Natural killer cell treated with Interleukin-12 subunit alpha and Interleukin-12 subunit beta and Interleukin-15 and Interleukin-18, amount 100 ng/mL, for 72 hours (primary cell): ENCODE results near the gene CDC5L. TPM values are rescaled to one million over a fixed set of nuclear protein-coding genes. Genes with fewer than 3 reads are reported as not detected.

Source experiments
- ATAC-seq, 2 donors: fragments of 150-1000 bp; cut with Tn5 transposase in 1 of 2; sonication (Bioruptor Pico), chemical (Tn5 transposase) in 1 of 2; 2 replicates each; pipeline ENCODE4 v1.10.0; 2021
- DNase-seq: peaks from one replicate; pipeline ENCODE4 v3.0.0; 2022; ENCODE audit warnings: low spot score
- H3K27ac Mint-ChIP-seq, 2 donors: 1 replicate in 1 of 2; 2 replicates in 1 of 2; pipeline ENCODE4 v1.8.0; 2022; ENCODE audit warnings: mixed read lengths in 2 of 2, mild to moderate bottlenecking in 1 of 2, moderate library complexity in 1 of 2
- H3K27me3 Mint-ChIP-seq, 2 donors: 1 replicate in 1 of 2; 2 replicates in 1 of 2; pipeline ENCODE4 v1.8.0; 2022; ENCODE audit warnings: mixed read lengths in 2 of 2
- H3K36me3 Mint-ChIP-seq: one replicate; pipeline ENCODE4 v1.8.0; 2022; ENCODE audit warnings: mixed read lengths
- H3K4me1 Mint-ChIP-seq, 2 donors: 1 replicate in 1 of 2; 2 replicates in 1 of 2; pipeline ENCODE4 v1.8.0; 2022; ENCODE audit warnings: low read depth in 2 of 2, mixed read lengths in 2 of 2, mild to moderate bottlenecking in 1 of 2
- H3K4me3 Mint-ChIP-seq: one replicate; pipeline ENCODE4 v1.8.0; 2022; ENCODE audit warnings: mixed read lengths
- H3K9me3 Mint-ChIP-seq: 2 replicates; pipeline ENCODE4 v1.8.0; 2022; ENCODE audit warnings: mixed read lengths
- total RNA-seq, 2 donors: library from RNA; stranded (reverse); gene quantifications; one replicate each; pipeline ENCODE4 v1.2.3, GENCODE V29; 2022

The CDC5L gene
- total RNA-seq, 2 donors from 2014 or later = 21.6 to 22.6 TPM

DNA sequence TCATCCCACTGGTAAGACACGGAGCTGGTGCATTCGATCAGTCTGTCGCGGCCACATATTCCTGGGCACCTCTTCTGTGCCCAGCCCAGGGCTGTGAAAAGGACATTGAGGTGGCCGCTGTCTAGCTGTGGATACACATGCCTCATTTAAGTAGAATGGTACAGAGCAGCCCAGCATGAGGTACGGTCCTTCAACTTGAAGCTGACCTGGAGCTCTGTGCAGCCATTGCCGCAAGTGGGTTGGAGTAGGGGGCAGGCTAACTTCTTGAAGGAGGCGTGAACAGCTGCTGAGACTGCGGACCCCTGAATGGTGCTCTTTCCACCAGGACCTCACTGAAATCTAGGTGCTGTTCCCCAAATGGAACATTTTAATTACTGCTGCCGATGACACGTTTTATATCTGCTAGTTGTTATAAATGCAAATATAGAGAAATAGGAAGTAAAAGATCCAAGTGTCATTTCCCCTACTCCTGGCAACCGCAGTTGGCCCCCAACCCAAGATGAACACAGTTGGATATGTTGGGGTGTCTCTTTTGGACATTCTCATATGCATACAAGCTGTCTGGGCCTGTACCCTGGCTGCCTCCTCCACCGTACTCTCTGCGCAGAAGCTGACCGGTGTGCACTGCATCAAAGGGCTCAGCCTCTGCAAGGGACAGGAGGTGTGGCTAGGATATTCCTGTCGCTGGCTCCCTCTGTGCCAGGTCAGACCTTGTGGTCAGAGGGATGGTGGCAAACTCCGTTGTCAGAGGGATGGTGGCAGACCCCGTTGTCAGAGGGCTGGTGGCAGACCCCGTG is 86.1 kb downstream of the CDC5L start:
- no peak overlapping the region for H3K27ac Mint-ChIP-seq
- no peak overlapping the region for H3K4me3 Mint-ChIP-seq
- no peak for DNase-seq

DNA sequence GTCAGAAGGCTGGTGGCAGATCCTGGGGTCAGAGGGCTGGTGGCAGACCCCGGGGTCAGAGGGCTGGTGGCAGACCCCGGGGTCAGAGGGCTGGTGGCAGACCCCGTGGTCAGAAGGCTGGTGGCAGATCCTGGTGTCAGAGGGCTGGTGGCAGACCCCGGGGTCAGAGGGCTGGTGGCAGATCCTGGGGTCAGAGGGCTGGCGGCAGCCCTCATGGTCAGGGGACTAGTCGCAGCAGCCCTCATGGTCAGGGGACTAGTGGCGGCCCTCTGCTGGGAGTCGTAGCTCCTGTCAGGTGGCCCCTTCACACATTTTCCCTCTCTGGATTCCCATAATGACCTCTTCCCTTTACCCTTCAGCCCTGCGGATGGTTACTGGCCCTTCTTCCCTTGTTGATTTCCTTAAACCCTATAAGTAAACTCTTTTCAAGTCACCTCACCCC is 86.7 kb downstream of the CDC5L start:
- Mint-ChIP-seq H3K4me3 (no peak overlapping the region), H3K36me3 (no peaks in the 10 kb centered on the region), H3K9me3 (no peaks in the 10 kb centered on the region), H3K27ac (no peak overlapping the region), H3K4me1 (no peaks in the 10 kb centered on the region), H3K27me3 (peaks cover 0 to 13% of the 10 kb centered on the region in 2 donors)
- DNase-seq (no peak), ATAC-seq (no peak)

More for the DNA sequence above, 86.1 kb downstream of the CDC5L start:
- Mint-ChIP-seq H3K4me1 (no peaks in the 10 kb centered on the region), H3K36me3 (no peaks in the 10 kb centered on the region), H3K9me3 (no peaks in the 10 kb centered on the region), H3K27me3 (peaks cover 0 to 12% of the 10 kb centered on the region in 2 donors)
- no peak for ATAC-seq

DNA sequence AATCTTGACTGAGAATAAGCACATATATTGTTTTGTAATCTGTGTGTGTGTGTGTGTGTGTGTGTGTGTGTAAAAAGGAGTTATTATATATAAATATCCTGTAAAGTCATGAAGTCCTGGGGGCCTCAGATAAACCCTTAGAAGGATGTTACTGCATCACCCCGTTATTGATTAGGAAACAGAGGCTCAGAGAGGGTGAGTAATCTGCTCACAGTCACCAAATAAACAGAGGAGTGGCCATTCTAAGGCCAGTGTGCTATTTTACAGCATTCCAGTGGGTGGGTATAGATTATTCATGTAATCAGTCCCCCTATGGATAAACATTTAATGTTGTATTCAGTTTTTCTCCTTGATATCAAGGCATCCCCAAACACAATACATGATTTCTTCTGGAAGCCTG is 87.1 kb downstream of the CDC5L start:
- Mint-ChIP-seq H3K4me1 (no peaks in the 10 kb centered on the region), H3K36me3 (no peaks in the 10 kb centered on the region), H3K27ac (no peak overlapping the region), H3K9me3 (no peaks in the 10 kb centered on the region), H3K27me3 (peaks cover 0 to 13% of the 10 kb centered on the region in 2 donors), H3K4me3 (no peak overlapping the region)
- no peak for ATAC-seq
- DNase-seq = no peak

DNA sequence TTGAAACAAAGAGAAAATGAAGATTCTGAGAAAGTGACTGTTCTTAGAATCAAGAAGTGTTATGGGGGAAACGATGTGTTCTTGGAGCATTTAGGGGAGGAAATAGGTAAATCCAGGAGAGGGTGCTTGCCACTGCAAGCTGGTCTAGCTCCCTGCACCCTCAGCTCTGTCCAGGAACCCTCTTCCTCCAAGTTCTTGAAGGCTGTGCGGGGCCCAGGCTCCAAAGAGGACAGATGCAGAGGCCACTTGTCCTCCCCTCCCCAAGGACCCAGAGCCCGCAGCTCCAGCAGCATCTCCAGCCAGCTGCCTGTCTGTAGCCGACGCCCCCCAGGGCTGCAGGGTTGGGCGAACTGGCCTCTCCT is 87.9 kb downstream of the CDC5L start:
- DNase-seq = no peak
- no peaks in the 10 kb centered on the region for H3K9me3 Mint-ChIP-seq

DNA sequence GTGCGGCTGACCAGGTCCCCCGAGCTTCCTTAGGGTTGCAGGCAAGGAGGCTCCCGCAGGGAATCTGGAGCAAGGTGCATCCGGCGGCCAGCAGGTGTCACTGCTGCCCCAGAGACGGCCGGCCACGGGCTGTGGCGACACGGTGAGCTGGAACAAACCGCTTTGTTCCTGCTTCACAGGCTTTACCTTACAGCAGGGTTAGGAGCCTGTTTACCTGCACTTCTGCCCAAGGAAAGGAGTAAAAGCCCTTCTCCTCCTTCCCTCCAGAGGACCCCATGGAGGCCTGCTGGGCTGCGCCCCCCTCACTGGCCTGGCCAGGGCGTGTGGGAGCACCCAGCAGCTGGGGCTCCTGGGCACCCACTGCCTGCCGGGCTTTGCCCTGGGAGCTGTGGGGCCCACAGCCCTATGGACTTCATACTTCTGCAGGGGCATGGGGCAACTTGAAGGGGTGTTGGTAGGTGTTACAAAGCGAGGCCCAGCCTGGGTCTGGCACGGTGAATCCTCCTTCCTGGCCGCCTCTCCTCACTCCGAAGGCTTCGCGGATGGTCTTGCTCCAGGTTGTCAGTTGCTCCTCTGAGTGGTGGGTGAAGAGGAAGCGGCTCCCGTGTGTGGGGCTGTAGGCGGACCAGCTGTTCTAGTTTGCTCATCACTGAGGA is 88.4 kb downstream of the CDC5L start:
- Mint-ChIP-seq H3K27ac (no peak overlapping the region), H3K27me3 (peaks cover 0 to 16% of the 10 kb centered on the region in 2 donors), H3K4me1 (no peaks in the 10 kb centered on the region), H3K36me3 (no peaks in the 10 kb centered on the region), H3K4me3 (no peak overlapping the region), H3K9me3 (no peaks in the 10 kb centered on the region)
- DNase-seq (peak; percentile 73), ATAC-seq (peak; percentile 70 to 75)

More for the DNA sequence above, 87.9 kb downstream of the CDC5L start:
- Mint-ChIP-seq H3K36me3 (no peaks in the 10 kb centered on the region), H3K4me3 (no peak overlapping the region), H3K27me3 (peaks cover 0 to 13% of the 10 kb centered on the region in 2 donors), H3K4me1 (no peaks in the 10 kb centered on the region), H3K27ac (no peak overlapping the region)
- ATAC-seq = no peak

DNA sequence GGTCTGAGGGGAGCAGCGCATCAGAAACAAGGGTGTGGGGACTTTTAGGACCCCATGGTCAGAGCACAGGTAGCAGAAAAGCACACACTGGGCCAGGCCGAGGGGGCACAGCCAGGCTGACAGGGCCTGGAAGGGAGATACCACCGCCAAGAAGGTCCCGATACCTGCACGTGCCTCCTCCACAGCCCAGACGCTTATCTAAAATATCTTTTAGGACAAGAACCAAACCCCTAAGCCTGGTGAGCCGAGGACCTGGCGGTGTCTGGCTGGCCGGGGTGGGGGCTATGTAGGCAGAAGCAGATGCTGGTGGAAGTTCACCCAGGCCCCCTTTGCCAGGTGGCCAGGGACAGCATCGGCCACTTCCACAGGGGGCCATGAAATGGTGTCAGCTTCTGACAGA is 89.3 kb downstream of the CDC5L start:
- DNase-seq (no peak), ATAC-seq (no peak)
- no peaks in the 10 kb centered on the region for H3K4me1 Mint-ChIP-seq
- no peaks in the 10 kb centered on the region for H3K36me3 Mint-ChIP-seq
- H3K4me3 Mint-ChIP-seq = no peak overlapping the region
- H3K27ac Mint-ChIP-seq = no peak overlapping the region
- peaks cover 3 to 17% of the 10 kb centered on the region in 2 donors for H3K27me3 Mint-ChIP-seq
- no peaks in the 10 kb centered on the region for H3K9me3 Mint-ChIP-seq

DNA sequence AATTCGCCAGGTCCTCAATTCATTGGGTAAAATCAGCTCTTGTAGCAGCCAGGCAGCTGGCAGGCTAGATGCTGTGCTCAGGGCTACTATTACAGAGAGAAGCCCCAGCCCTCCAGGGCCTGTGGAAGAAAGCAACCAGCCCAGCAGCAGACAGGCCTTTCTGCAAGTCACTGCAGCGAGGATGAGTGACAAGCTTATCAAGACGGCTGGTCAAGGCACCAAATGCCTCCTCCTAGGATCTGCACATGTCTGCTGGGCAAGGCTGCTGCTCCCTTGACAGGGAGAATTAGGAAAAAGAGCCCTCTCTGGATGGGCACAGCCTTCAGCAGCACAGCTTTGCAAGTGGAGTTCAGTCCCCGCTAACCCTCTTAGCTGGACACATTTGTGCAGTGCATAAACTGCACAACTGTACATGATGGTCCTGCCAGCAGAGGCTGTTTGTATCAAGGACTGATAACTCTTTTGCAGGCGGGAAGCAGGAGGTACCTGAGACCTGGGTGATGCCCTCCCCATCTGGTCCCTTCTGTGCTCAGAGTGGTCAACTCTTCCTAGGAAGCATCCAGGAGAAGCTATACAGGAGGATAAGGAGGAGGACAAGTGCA is 89.9 kb downstream of the CDC5L start:
- Mint-ChIP-seq H3K27ac (no peak overlapping the region), H3K9me3 (no peaks in the 10 kb centered on the region), H3K4me1 (no peaks in the 10 kb centered on the region), H3K27me3 (peaks cover 8 to 22% of the 10 kb centered on the region in 2 donors), H3K36me3 (no peaks in the 10 kb centered on the region), H3K4me3 (no peak overlapping the region)
- DNase-seq (no peak), ATAC-seq (no peak)

DNA sequence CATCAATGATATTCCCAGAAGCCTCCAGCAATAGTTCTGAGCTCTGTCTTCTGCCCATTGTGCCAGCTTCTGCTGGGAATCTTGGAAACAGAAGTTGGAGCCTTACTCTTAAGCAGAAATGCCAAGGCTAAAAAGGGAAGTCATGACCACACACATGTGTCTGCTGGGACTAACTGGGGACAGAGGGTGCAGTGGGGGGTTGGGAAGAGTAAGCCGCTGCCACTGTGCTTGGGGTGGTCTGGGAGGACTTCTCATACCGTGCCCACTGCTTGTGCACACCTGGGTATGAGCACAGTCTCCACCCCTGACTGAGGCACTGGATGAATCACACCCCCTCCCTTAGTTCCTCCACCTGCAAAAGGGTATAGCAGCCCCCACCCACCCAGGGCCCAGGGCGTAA is 90.7 kb downstream of the CDC5L start:
- no peaks in the 10 kb centered on the region for H3K36me3 Mint-ChIP-seq
- H3K27ac Mint-ChIP-seq = no peak overlapping the region
- no peak for DNase-seq
- ATAC-seq = no peak
- no peaks in the 10 kb centered on the region for H3K4me1 Mint-ChIP-seq
- H3K9me3 Mint-ChIP-seq = no peaks in the 10 kb centered on the region
- H3K27me3 Mint-ChIP-seq = peaks cover 9 to 22% of the 10 kb centered on the region in 2 donors
- H3K4me3 Mint-ChIP-seq = no peak overlapping the region

DNA sequence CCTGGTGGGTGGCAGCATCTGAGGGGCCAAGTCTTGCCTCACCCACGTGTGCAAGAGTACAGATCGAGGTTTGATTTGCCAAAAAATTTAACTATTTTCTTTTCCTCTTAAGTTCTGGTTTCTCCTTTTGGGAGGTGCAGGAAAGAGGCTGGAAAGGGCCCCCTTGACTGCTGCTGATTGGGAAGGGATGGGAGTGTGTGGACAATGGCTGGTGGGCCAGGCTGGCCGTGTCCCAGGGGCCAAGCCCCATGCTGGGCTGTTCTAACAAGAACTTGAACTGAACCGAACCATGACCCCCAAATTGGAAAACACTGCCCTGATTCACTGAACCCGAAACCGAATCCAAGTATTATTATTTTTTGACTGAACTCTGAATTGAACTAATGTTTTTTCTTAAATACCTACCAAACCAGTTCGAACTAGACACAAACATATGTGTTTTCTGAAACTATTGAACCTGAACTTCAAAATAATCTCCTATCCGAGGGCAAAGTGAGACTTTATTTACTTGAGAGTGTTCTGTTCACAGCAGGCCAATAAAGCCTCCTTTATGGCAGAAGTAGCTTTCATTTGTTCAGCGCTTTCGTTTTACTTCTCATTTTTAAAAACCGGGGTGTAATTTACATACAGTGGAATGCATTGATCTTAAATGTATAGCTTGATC is 91.2 kb downstream of the CDC5L start:
- H3K4me1 Mint-ChIP-seq = no peaks in the 10 kb centered on the region
- H3K4me3 Mint-ChIP-seq = no peak overlapping the region
- DNase-seq (no peak), ATAC-seq (no peak)
- peaks cover 9 to 22% of the 10 kb centered on the region in 2 donors for H3K27me3 Mint-ChIP-seq
- no peak overlapping the region for H3K27ac Mint-ChIP-seq
- no peaks in the 10 kb centered on the region for H3K9me3 Mint-ChIP-seq
- no peaks in the 10 kb centered on the region for H3K36me3 Mint-ChIP-seq

DNA sequence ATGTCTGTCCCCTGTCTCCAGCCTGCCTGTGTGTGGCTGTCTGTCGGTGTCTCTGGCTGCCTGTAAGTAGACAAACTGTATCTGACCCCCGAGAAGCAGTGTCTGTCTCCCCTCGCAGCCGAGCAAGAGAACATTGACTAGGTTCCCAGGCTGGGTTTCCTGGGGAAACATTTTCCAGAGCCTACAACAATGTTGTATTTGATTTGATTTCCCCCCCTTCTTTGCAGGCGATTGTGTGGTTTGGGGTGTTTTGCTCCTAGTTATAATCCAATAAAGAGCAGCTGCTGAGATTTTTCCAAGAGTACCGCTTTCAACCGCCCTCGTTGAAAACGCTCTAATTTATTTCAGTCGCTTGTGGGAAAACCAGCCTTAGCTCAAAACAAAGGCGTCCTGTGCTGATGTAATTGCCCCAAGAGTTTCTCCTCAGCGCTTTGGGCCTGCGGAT is 92.6 kb downstream of the CDC5L start:
- no peak overlapping the region for H3K4me3 Mint-ChIP-seq
- H3K9me3 Mint-ChIP-seq = no peaks in the 10 kb centered on the region
- no peak for DNase-seq
- H3K36me3 Mint-ChIP-seq = no peaks in the 10 kb centered on the region
- no peak for ATAC-seq
- no peak overlapping the region for H3K27ac Mint-ChIP-seq
- no peaks in the 10 kb centered on the region for H3K4me1 Mint-ChIP-seq
- peaks cover 10 to 15% of the 10 kb centered on the region in 2 donors for H3K27me3 Mint-ChIP-seq

DNA sequence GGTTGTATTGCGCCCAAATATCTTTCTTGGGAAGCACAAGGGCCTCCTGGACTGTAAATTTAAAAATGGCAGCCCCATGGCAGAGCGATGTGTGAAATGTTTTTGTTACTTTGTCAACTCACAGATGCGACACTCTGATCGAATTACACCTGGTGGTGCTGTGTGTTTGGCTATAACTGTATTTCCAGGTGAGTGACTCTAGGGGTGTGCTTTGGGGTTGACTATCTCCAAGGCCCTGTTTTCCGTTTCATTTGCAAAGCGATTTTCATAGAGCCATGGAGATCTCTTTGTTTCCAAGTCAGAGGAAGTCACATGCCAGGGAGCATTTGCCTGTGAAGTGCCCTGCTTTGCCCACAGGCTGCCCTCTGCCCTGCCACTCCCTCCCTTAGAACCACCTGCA is 93.5 kb downstream of the CDC5L start:
- no peak overlapping the region for H3K4me3 Mint-ChIP-seq
- no peak overlapping the region for H3K27ac Mint-ChIP-seq
- no peaks in the 10 kb centered on the region for H3K9me3 Mint-ChIP-seq
- H3K36me3 Mint-ChIP-seq = no peaks in the 10 kb centered on the region
- no peaks in the 10 kb centered on the region for H3K4me1 Mint-ChIP-seq
- DNase-seq (no peak), ATAC-seq (no peak)
- H3K27me3 Mint-ChIP-seq = peaks cover 13 to 16% of the 10 kb centered on the region in 2 donors

DNA sequence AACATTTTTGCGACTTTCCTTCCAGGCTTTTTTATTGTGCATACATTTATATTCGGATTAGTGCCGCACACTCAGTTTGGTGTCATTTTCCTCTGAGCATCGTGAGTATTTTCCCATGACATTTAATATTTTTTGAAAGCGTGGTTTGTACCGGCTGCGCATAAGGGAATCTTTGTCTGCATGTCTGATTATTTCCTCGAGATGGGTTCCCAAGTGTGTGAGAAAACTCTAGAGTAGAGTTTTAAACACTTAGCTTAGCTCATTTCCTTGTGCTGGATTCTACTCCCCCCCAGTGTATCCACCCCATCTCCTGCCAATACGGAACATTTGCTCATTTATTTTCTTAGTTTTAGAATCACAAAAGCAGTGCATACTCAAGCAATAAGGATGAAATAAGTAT is 94.3 kb downstream of the CDC5L start:
- no peaks in the 10 kb centered on the region for H3K36me3 Mint-ChIP-seq
- peaks cover 13 to 18% of the 10 kb centered on the region in 2 donors for H3K27me3 Mint-ChIP-seq
- H3K9me3 Mint-ChIP-seq = no peaks in the 10 kb centered on the region
- H3K4me3 Mint-ChIP-seq = no peak overlapping the region
- DNase-seq (no peak), ATAC-seq (no peak)
- H3K27ac Mint-ChIP-seq = no peak overlapping the region
- H3K4me1 Mint-ChIP-seq = no peaks in the 10 kb centered on the region

DNA sequence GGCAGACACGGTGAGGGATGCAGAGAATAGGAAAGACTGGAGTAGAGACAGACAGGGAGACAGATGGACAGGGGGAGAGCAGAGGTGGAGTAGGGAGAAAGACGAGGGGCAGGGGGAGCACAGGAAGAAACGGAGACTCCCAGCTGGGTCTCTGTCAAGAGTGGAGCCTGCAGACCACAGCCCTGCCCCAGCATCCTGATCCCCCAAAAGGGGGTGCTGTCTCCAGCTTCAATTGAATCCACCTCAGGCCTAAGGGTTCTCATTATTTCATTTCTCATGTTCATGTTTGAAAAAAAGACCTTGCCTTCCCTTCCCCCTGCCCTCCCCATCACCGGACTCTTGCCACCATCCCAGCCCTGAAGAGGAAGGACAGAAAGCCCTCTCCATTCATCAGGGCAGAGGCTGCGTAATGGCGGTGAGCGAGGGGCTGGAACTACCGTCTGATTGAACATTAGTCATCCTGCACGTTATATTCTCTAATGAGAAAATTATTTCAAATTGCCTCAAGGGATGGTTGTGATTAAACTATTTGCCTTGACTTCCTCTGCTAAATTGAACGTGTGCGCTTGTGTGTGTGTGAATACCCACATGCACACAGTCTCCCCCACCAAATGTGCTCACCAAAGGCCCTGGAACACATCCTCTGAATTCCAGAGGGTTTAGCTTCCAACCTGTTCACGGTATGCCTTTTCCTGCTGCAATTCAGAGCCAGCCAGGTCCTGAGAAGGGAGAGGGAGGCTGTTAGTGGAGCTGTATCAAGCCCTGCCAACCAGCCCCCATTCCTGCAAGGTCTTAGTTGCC is 98.3 kb downstream of the CDC5L start:
- no peak overlapping the region for H3K27ac Mint-ChIP-seq
- peaks cover 20 to 42% of the 10 kb centered on the region in 2 donors for H3K27me3 Mint-ChIP-seq
- no peak for ATAC-seq
- no peak for DNase-seq
- H3K4me1 Mint-ChIP-seq = no peaks in the 10 kb centered on the region
- H3K4me3 Mint-ChIP-seq = no peak overlapping the region
- H3K36me3 Mint-ChIP-seq = no peaks in the 10 kb centered on the region
- H3K9me3 Mint-ChIP-seq = no peaks in the 10 kb centered on the region
